Endothelial cell of umbilical vein (primary cell): Measurements from ENCODE around the gene MTMR3. TPM values are rescaled to one million over a fixed set of nuclear protein-coding genes. Genes with fewer than 3 reads are reported as not detected.

Source experiments
- BruUV-seq: library from RNA; stranded (reverse); fragments of 400-500 nt; replicated peaks from 2 replicates; lab custom pipeline; 2021; lab: Mats Ljungman, UMichigan
- CTCF ChIA-PET: fragments of 300-600, 350-600 bp; sonication (Branson Sonifier 250); formaldehyde crosslinking; loops from one replicate; lab custom pipeline; 2021; ENCODE audit warnings: antibody characterized with exemption, inconsistent platforms; lab: Charles Lee
- POLR2A ChIA-PET: fragments of 300-600, 350-600 bp; sonication (Branson Sonifier 250); formaldehyde crosslinking; loops from one replicate; lab custom pipeline; 2021; ENCODE audit warnings: antibody characterized with exemption, inconsistent platforms; lab: Charles Lee
- DNase-seq: peaks from one replicate; pipeline ENCODE4 v3.0.0-alpha.2; 2011; ENCODE audit warnings: low read depth, low spot score
- FAIRE-seq: peaks from 2 replicates; lab custom pipeline; 2011; peaks lifted over from hg19 to GRCh38; lab: Jason Lieb, UNC
- H2AFZ ChIP-seq: 2 replicates; pipeline ENCODE4 v1.6.0; 2012; ENCODE audit warnings: low read depth, low read length, control low read depth, inconsistent platforms
- H3K27ac ChIP-seq: 2 replicates; pipeline ENCODE4 v1.5.1; 2011; ENCODE audit warnings: low read depth, mild to moderate bottlenecking, control low read depth, low read length, moderate library complexity; ENCODE audit not compliant: insufficient read depth
- H3K27me3 ChIP-seq, 2 experiments: 2 replicates each; pipeline versions ENCODE4 v1.6.0 to v1.6.1; 2011; ENCODE audit warnings: low read length in 2 of 2, mixed read lengths in 1 of 2; ENCODE audit not compliant: control insufficient read depth in 2 of 2, insufficient read depth in 2 of 2
- H3K36me3 ChIP-seq, 2 experiments: 2 replicates in 1 of 2; 3 replicates in 1 of 2; pipeline ENCODE4 v1.5.1; 2011; ENCODE audit warnings: low read length in 2 of 2, mild to moderate bottlenecking in 1 of 2, moderate library complexity in 1 of 2; ENCODE audit not compliant: control insufficient read depth in 2 of 2, insufficient read depth in 2 of 2; ENCODE audit errors: extremely low read depth in 1 of 2
- H3K4me1 ChIP-seq: 3 replicates; pipeline ENCODE4 v1.5.1; 2011; ENCODE audit warnings: mild to moderate bottlenecking, low read length; ENCODE audit not compliant: control insufficient read depth, insufficient read depth; ENCODE audit errors: extremely low read depth
- H3K4me2 ChIP-seq: 2 replicates; pipeline ENCODE4 v1.6.1; 2011; ENCODE audit warnings: low read length, control low read depth, mixed read lengths; ENCODE audit not compliant: insufficient read depth
- H3K4me3 ChIP-seq, 3 experiments: fragments of 200-600 bp in 1 of 3; sonication (generic), shearing (Covaris generic) in 1 of 3; replicated peaks in 1 of 3; 2 replicates each; pipeline ENCODE4 v1.5.1; 2011 to 2016; ENCODE audit warnings: control low read depth in 3 of 3, low read length in 3 of 3, mild to moderate bottlenecking in 2 of 3, inconsistent platforms in 1 of 3, low read depth in 1 of 3, moderate library complexity in 1 of 3; ENCODE audit not compliant: insufficient read depth in 1 of 3
- H3K79me2 ChIP-seq: 2 replicates; pipeline ENCODE4 v1.6.0; 2012; ENCODE audit warnings: low read length, inconsistent platforms; ENCODE audit not compliant: control insufficient read depth, insufficient read depth
- H3K9ac ChIP-seq: replicated peaks from 2 replicates; pipeline ENCODE3; 2011; ENCODE audit warnings: low read length, control low read depth; ENCODE audit not compliant: insufficient read depth; ENCODE audit errors: extremely low read depth
- H3K9me1 ChIP-seq: replicated peaks from 3 replicates; pipeline ENCODE4 v1.6.0; 2011; ENCODE audit warnings: mild to moderate bottlenecking, low read length; ENCODE audit not compliant: control insufficient read depth, insufficient read depth; ENCODE audit errors: extremely low read depth
- H3K9me3 ChIP-seq: replicated peaks from 2 replicates; pipeline ENCODE4 v1.5.1; 2012; ENCODE audit warnings: low read length, inconsistent platforms; ENCODE audit not compliant: control insufficient read depth, insufficient read depth
- H4K20me1 ChIP-seq: replicated peaks from 2 replicates; pipeline ENCODE3; 2011; ENCODE audit warnings: mild to moderate bottlenecking, low read length; ENCODE audit not compliant: control insufficient read depth, insufficient read depth; ENCODE audit errors: extremely low read depth
- CTCF ChIP-seq, 2 donors: IDR thresholded peaks; 1 replicate in 1 of 2; 2 replicates in 1 of 2; pipeline ENCODE4 v1.5.1; 2011; ENCODE audit warnings: low read length in 2 of 2, mild to moderate bottlenecking in 2 of 2, moderate library complexity in 2 of 2, control low read depth in 1 of 2, inconsistent platforms in 1 of 2, low read depth in 1 of 2; ENCODE audit not compliant: insufficient read depth in 1 of 2; ENCODE audit errors: extremely low read depth in 1 of 2
- EZH2 ChIP-seq: IDR thresholded peaks from 2 replicates; pipeline ENCODE4 v1.6.1; 2012; ENCODE audit warnings: borderline replicate concordance, low read depth, mild to moderate bottlenecking, moderate library complexity, low read length, inconsistent platforms; ENCODE audit not compliant: severe bottlenecking
- FOS ChIP-seq: IDR thresholded peaks from 2 replicates; pipeline ENCODE4 v1.6.1; 2011; ENCODE audit warnings: mild to moderate bottlenecking, low read length, moderate library complexity, borderline replicate concordance; ENCODE audit not compliant: insufficient read depth
- GATA2 ChIP-seq: IDR thresholded peaks from 2 replicates; pipeline ENCODE4 v1.7.0; 2011; ENCODE audit warnings: low read depth, mild to moderate bottlenecking, moderate library complexity, mixed read lengths, low read length; ENCODE audit not compliant: insufficient read length, insufficient read depth
- JUN ChIP-seq: IDR thresholded peaks from 2 replicates; pipeline ENCODE4 v1.6.1; 2011; ENCODE audit warnings: borderline replicate concordance, low read depth; ENCODE audit not compliant: insufficient read length, insufficient read depth
- MAX ChIP-seq: IDR thresholded peaks from 2 replicates; pipeline ENCODE4 v1.6.1; 2011; ENCODE audit not compliant: insufficient read depth, insufficient read length
- MYC ChIP-seq: IDR thresholded peaks from one replicate; pipeline ENCODE4 v1.6.1; 2011; ENCODE audit warnings: mild to moderate bottlenecking, low read depth, low read length
- POLR2A ChIP-seq: IDR thresholded peaks from 2 replicates; pipeline ENCODE4 v1.6.1; 2012; ENCODE audit warnings: low read depth, mild to moderate bottlenecking, control low read depth, low read length
- POLR2AphosphoS5 ChIP-seq: IDR thresholded peaks from 2 replicates; pipeline ENCODE4 v1.6.1; 2012; ENCODE audit warnings: low read depth, mild to moderate bottlenecking, control low read depth, low read length, moderate library complexity; ENCODE audit not compliant: insufficient read depth
- dilution Hi-C: fragments of 300-500 bp; cut with MboI; formaldehyde crosslinking; loops from one replicate; pipeline ENCODE4 v1.15.0; 2019; ENCODE audit warnings: low sequenced_read_pairs; ENCODE audit not compliant: extremely low pct_ligation_motif_present
- intact Hi-C: fragments of 100-400 bp; cut with micrococcal nuclease; formaldehyde crosslinking; loops from one replicate; pipeline ENCODE4 v1.10.0; 2022
- polyA plus RNA-seq, 4 experiments: library from polyadenylated mRNA; depleted of rRNA in 3 of 4; stranded (reverse) in 3 of 4; unstranded in 1 of 4; fragments of >200 nt; gene quantifications; 2 replicates each; pipeline versions ENCODE4 v1.2.1 to v1.2.3, GENCODE V29; 2011 to 2012; ENCODE audit warnings: missing spikeins in 1 of 4
- total RNA-seq: library from RNA; stranded (reverse); gene quantifications from 2 replicates; pipeline ENCODE4 v1.2.3, GENCODE V29; 2021

Gene MTMR3
- total and polyA plus RNA-seq, 2 donors (not counting 3 experiments of a cell fraction or from before 2014, with no cell fraction given) = 30.1 to 36.5 TPM

- intact Hi-C loops = no loop called here
- dilution Hi-C loops = no loop called here
- Histone ChIP-seq H3K4me1 (peaks cover 5% of the 10 kb centered on the region), H3K9ac (no peak overlapping the region), H3K27me3 (no peaks in the 10 kb centered on the region), H4K20me1 (no peaks in the 10 kb centered on the region), H3K4me2 (no peak overlapping the region), H2AFZ (no peak overlapping the region), H3K79me2 (no peaks in the 10 kb centered on the region), H3K27ac (no peak overlapping the region), H3K4me3 (no peak overlapping the region), H3K36me3 (peaks cover 3 to 24% of the 10 kb centered on the region in 2 experiments), H3K9me1 (no peaks in the 10 kb centered on the region), H3K9me3 (no peaks in the 10 kb centered on the region)
- no peak for FAIRE-seq
- no TSS peak for BruUV-seq
- CTCF ChIA-PET = interaction anchor here (0.9 to 4.9 kb wide), 3 partner anchors 8 to 323 kb away, joined by 3 to 39 read pairs (median 4); no protein-coding TSS in a partner anchor
- POLR2A ChIA-PET = no interaction called here
- DNase-seq = no peak
- TF ChIP-seq EZH2 (no peak), MAX (no peak), MYC (no peak), POLR2AphosphoS5 (no peak), GATA2 (no peak), POLR2A (no peak), FOS (no peak), JUN (no peak), CTCF (IDR thresholded peaks at IDR 0.05; ENCODE audit: extremely low read depth in 1 of 2, insufficient read depth in 1 of 2, low read depth in 1 of 2, low read length in 2 of 2) (no peak)
These were observed 130.2 kb downstream of the MTMR3 start for GRCh38 chr22:30013201-30013600.
